Neural cell (in vitro differentiated cells): Measurements from ENCODE around the gene DDX51. TPM values are rescaled to one million over a fixed set of nuclear protein-coding genes. Genes with fewer than 3 reads are reported as not detected.

Experiments used
- H2AFZ ChIP-seq: fragments of 200-600, 300-800 bp; sonication (generic), shearing (Covaris generic); 2 replicates; pipeline ENCODE4 v1.6.0; 2014; ENCODE audit warnings: low read depth, mild to moderate bottlenecking, antibody characterized with exemption, low read length, moderate library complexity
- H3F3A ChIP-seq: fragments of 200-600 bp; shearing (Covaris generic); 2 replicates; pipeline ENCODE4 v1.6.1; 2016; ENCODE audit warnings: mild to moderate bottlenecking, moderate library complexity, mixed read lengths, antibody characterized with exemption, low read length; ENCODE audit not compliant: insufficient read depth, poor library complexity, severe bottlenecking
- H3K27ac ChIP-seq: fragments of 200-600, 300-800 bp; sonication (generic), shearing (Covaris generic); 2 replicates; pipeline ENCODE4 v1.5.1; 2014; ENCODE audit warnings: mild to moderate bottlenecking, low read length, moderate library complexity
- H3K27me3 ChIP-seq: fragments of 300-800, 200-600 bp; sonication (generic), shearing (Covaris generic); 2 replicates; pipeline ENCODE4 v1.6.0; 2014; ENCODE audit warnings: mild to moderate bottlenecking, low read depth, low read length, moderate library complexity; ENCODE audit not compliant: insufficient read depth
- H3K36me3 ChIP-seq: fragments of 300-800, 200-600 bp; sonication (generic), shearing (Covaris generic); 2 replicates; pipeline ENCODE4 v1.5.1; 2014; ENCODE audit warnings: mild to moderate bottlenecking, antibody characterized with exemption, low read length, moderate library complexity; ENCODE audit not compliant: insufficient read depth
- H3K4me2 ChIP-seq: fragments of 300-800, 200-600 bp; sonication (generic), shearing (Covaris generic); 2 replicates; pipeline ENCODE4 v1.6.0; 2014; ENCODE audit warnings: mild to moderate bottlenecking, low read length
- H3K4me3 ChIP-seq: fragments of 300-800, 200-600 bp; sonication (generic), shearing (Covaris generic); 2 replicates; pipeline ENCODE4 v1.5.1; 2014; ENCODE audit warnings: mild to moderate bottlenecking, low read length, moderate library complexity
- H3K79me2 ChIP-seq: fragments of 200-600 bp; shearing (Covaris generic); replicated peaks from 2 replicates; pipeline ENCODE4 v1.6.0; 2014; ENCODE audit warnings: mild to moderate bottlenecking, low read length, moderate library complexity; ENCODE audit not compliant: insufficient read depth
- H3K9ac ChIP-seq: fragments of 300-800, 200-600 bp; sonication (generic), shearing (Covaris generic); 2 replicates; pipeline ENCODE4 v1.6.1; 2016; ENCODE audit warnings: mild to moderate bottlenecking, low read length, mixed read lengths
- H3K9me2 ChIP-seq: fragments of 200-600 bp; shearing (Covaris generic); 2 replicates; pipeline ENCODE4 v1.6.1; 2016; ENCODE audit warnings: mild to moderate bottlenecking, low read length, mixed read lengths; ENCODE audit not compliant: insufficient read depth
- H3K9me3 ChIP-seq: fragments of 200-600, 300-800 bp; sonication (generic), shearing (Covaris generic); 2 replicates; pipeline ENCODE4 v1.6.1; 2016; ENCODE audit warnings: mild to moderate bottlenecking, mixed run types, low read length, moderate library complexity, mixed read lengths
- H4K20me1 ChIP-seq: fragments of 200-600 bp; shearing (Covaris generic); 2 replicates; pipeline ENCODE4 v1.6.1; 2016; ENCODE audit warnings: mild to moderate bottlenecking, mixed run types; ENCODE audit not compliant: insufficient read depth
- CTCF ChIP-seq: fragments of 450-650 bp; IDR thresholded peaks from 2 replicates; pipeline ENCODE4 v1.5.1; 2014; ENCODE audit warnings: antibody characterized with exemption, mild to moderate bottlenecking, moderate library complexity; ENCODE audit not compliant: poor library complexity, severe bottlenecking
- EP300 ChIP-seq: fragments of 450-650 bp; conservative IDR thresholded peaks from 2 replicates; pipeline ENCODE4 v1.6.1; 2014; ENCODE audit warnings: antibody characterized with exemption, mild to moderate bottlenecking, moderate library complexity; ENCODE audit not compliant: poor library complexity, severe bottlenecking
- EZH2 ChIP-seq: fragments of 200-600, 300-800 bp; shearing (Covaris generic), sonication (generic); IDR thresholded peaks from 2 replicates; pipeline ENCODE4 v1.6.1; 2014; ENCODE audit warnings: antibody characterized with exemption, low read length, borderline replicate concordance, mild to moderate bottlenecking; ENCODE audit not compliant: insufficient read depth, poor library complexity, severe bottlenecking
- MXI1 ChIP-seq: fragments of 450-650 bp; conservative IDR thresholded peaks from 2 replicates; pipeline ENCODE4 v1.6.1; 2014; ENCODE audit warnings: antibody characterized with exemption, mild to moderate bottlenecking; ENCODE audit not compliant: poor library complexity, severe bottlenecking
- POLR2AphosphoS5 ChIP-seq: IDR thresholded peaks from 2 replicates; pipeline ENCODE4 v1.6.1; 2012
- RAD21 ChIP-seq: fragments of 450-650 bp; conservative IDR thresholded peaks from 2 replicates; pipeline ENCODE4 v1.6.1; 2014; ENCODE audit warnings: antibody characterized with exemption, mild to moderate bottlenecking, moderate library complexity
- REST ChIP-seq: IDR thresholded peaks from 2 replicates; pipeline ENCODE4 v1.6.1; 2012; ENCODE audit warnings: borderline replicate concordance
- SMC3 ChIP-seq: fragments of 450-650 bp; conservative IDR thresholded peaks from 2 replicates; pipeline ENCODE4 v1.6.1; 2014; ENCODE audit warnings: antibody characterized with exemption, mild to moderate bottlenecking, moderate library complexity; ENCODE audit not compliant: poor library complexity
- TAF1 ChIP-seq: IDR thresholded peaks from 2 replicates; pipeline ENCODE4 v1.6.1; 2012; ENCODE audit warnings: low read depth
- polyA plus RNA-seq: library from polyadenylated mRNA; depleted of rRNA; stranded (reverse); fragments of >200 nt; gene quantifications from 2 replicates; pipeline ENCODE4 v1.2.3, GENCODE V29; 2014

DDX51 gene
- polyA plus RNA-seq, 1 donor from 2014 or later, result 17.6 TPM

GRCh38 chr12:132175496-132176384, 31.6 kb upstream of the DDX51 start:
- Histone ChIP-seq H3K4me2 (no peak overlapping the region), H3K36me3 (no peaks in the 10 kb centered on the region), H4K20me1 (no peaks in the 10 kb centered on the region), H3K9me3 (no peaks in the 10 kb centered on the region), H3F3A (no peaks in the 10 kb centered on the region), H3K27me3 (no peaks in the 10 kb centered on the region), H3K4me3 (no peak overlapping the region), H3K9me2 (no peaks in the 10 kb centered on the region), H3K79me2 (no peaks in the 10 kb centered on the region), H3K9ac (no peak overlapping the region), H2AFZ (no peak overlapping the region), H3K27ac (no peak overlapping the region)
- TF ChIP-seq MXI1 (no peak), POLR2AphosphoS5 (no peak), SMC3 (no peak), REST (no peak), CTCF (no peak), EP300 (no peak), EZH2 (no peak)

DNA sequence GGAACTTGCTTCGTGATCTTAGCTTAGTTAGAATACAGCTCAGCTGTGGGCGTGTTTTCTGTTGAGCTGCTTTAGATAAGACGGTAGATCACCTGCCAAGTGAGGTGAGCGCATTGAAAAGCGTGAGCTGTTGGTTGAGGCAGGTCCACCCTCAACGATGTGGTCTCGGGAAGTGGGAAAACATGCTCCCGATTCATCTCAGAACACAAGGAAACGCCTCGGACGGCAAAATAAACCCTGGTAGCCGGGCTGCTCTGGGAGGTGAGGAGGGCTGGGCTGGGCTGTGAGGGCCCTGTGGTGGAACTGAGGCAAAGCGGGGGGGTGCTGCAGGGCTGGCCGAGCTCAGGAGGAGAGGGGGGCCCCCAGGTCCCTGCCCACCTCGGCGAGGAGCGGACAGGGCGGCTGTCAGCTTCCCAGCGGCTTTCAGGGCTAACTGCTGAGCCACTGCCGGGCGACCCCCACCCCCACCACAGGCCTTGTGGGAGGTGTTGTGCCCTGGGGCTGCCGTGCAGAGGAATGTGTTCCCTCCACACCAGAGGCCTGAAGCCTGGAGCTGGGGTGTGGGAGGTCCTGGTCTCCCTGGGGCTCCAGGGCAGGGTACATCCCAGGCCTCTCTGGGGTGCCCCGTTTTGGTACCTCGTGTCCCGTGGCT, 30.8 kb upstream of the DDX51 start:
- H3K9ac ChIP-seq, result no peak overlapping the region
- H3K27me3 ChIP-seq, result no peaks in the 10 kb centered on the region
- H3F3A ChIP-seq, result no peaks in the 10 kb centered on the region
- TF ChIP-seq EZH2 (no peak), CTCF (no peak), RAD21 (no peak), POLR2AphosphoS5 (no peak), TAF1 (no peak), REST (no peak), MXI1 (no peak), SMC3 (no peak), EP300 (no peak)
- H4K20me1 ChIP-seq, result no peaks in the 10 kb centered on the region
- no peaks in the 10 kb centered on the region for H3K9me2 ChIP-seq
- no peak overlapping the region for H3K27ac ChIP-seq
- no peak overlapping the region for H3K4me3 ChIP-seq
- no peaks in the 10 kb centered on the region for H3K79me2 ChIP-seq
- no peaks in the 10 kb centered on the region for H3K36me3 ChIP-seq
- H3K9me3 ChIP-seq, result no peaks in the 10 kb centered on the region
- H3K4me2 ChIP-seq, result no peak overlapping the region
- H2AFZ ChIP-seq, result no peak overlapping the region
